ENCODE data around the gene HUS1B.

HUS1B gene

DNA sequence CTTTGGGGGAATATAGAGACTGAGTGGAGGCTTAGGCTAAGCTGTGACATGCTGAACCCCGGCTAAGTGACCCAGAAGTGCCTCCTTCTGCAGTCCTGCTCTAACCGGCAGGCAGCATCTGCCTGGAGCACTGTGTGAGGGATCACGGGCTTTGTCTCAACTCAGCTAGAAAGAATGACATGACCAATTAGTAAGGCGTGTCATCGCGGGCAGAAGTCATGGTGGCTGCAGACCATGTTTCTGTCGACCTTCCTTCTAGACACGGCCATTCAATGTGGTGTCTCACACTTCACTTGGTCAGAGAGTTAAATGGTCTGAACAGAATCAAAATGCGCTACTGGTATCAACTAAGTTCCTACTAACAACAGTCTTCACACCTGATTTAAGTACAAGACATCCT lies 35.0 kb downstream of the HUS1B start:
- DNase-seq (ENCODE audit: low spot score), result no peak

DNA sequence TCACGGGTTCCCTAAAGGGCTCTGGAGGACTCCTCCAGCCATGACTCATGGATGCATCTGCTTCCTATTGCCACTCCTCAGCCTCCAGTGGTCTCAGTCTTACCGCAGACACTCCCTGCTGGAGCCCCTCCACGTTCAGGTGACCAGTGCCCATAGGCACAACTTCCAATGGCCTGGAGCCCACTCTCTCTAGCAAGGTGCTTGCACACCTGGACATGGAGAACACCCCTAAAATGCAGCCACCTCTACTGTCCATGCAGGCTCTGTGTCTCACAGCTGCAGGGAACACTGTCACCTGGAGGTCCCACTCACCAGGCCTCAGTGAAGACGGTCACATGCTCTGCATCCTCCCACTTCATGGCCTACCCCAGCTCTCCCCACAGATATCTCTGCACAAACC lies 36.0 kb downstream of the HUS1B start:
- DNase-seq (ENCODE audit: low spot score), result no peak

DNA sequence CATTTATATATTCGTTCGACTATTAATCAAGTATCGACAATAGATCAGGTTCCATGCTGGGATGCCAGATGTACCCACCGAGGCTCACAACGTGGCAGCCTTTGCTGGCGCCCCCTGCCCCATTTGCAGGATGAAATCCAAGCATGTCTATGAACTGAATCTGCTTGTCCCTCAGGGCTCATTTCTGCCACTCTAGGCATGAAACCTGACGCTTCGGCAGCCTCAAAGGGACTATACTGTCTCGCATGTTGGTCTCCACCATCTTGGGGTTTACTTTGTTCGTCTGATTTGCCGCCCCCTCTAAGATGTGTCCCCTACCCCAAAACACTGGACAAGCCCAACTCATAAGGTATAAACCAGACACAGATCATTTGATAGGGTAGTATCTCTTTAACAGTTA lies 36.7 kb downstream of the HUS1B start:
- DNase-seq (ENCODE audit: low spot score), result no peak

DNA sequence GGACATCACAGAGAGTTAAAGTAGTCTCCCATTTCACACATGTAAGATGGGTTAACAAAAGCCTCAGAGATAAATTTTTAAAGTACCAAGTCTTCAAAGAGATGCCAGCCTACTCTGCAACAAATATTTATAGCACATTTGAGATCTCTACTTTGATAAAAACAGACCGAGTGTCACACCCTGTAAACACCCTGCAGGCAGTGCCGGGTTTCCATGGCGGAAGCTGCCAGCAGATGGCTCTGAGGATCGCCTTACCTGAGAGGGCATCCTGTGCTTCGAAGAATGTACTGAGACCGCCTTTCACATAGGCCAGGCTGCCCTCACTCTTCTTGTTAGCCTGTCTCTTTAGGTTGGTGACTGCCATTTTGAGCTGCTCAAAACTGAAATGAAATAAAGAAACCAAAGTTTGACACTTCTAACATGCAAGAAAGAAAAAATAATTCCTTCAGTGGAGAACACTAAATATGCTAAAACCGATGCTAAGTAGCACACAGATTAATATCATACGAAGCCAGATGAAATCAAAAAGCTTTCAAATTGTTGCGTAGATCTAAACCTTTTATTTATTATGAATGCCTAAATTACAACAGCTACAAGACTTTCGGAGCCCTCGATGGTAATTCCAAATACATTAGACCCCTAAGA lies 39.3 kb downstream of the HUS1B start:
- peak; percentile 67 for DNase-seq (ENCODE audit: low spot score)

DNA sequence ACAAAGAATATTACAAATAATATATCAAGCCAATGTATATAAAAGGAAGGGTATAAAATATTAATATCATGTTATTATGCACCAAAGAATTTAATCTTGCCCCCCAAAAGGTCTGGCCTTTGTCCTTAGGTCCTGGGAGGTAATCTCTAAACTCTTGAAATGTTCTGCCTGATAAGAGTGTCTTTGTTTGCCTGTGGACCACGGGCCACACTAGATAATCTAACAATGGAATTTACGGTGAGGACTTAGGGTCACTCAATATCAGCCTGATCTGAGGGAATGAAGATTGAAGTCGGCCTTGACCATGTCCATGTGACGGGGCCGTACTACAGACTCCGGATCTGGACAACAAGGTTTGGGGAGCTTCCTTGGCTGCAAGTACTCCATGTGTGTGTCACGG lies 42.9 kb downstream of the HUS1B start:
- DNase-seq (ENCODE audit: low spot score), result no peak

DNA sequence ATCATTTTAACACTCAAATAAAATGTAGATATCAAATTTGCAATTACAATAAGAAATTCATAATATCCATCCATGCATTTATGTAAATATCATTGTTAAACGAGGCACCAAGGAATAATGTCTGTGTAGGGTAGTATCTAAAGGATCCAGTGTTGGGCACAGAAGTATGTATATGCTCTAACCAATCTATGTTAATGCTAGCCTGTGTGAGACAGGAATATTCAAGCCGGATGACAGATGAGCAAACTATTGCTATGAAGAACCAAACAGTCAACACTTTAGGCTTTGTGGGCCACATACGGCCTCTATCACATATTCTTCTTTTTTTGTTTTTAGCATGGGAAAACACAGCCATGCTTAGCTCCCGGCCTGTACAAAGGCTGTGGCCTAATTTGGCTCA lies 45.0 kb downstream of the HUS1B start:
- no peak for DNase-seq (ENCODE audit: low spot score)

DNA sequence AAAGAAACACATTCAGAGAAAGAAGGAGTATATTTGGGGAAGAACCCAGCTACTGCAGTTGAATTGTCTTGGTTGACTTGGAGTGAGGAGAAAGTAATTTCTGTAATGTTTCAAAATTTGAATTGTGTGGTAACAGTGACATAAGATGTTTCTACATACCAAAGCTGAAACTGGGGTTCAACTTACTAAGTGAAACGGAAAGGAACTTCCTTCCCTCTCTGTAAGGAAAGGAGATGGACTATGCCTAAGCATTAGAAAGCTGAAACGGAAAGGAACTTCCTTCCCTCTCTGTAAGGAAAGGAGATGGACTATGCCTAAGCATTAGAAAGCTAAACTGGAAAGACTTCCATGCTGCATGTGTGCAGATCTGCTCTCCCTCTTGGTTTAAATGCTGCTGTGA lies 46.0 kb downstream of the HUS1B start:
- no peak for DNase-seq (ENCODE audit: low spot score)

DNA sequence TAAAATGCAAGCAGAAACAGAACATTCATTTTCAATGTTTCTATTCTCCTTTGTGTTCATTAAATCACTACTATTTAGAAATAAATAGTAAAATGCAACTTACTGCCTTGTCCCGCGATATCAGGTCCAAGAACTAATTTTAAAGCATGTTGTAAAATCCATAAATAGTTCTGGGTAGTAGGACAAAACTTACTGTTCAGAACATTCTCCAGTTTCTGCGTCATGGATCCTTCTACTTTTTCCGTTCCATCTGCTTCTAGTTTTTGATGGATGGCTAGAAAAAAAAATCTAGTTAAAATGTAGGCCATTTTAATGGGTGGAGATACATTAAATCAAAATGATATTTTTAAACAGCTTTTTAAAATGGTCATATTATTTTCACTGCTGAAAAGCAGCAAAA lies 47.0 kb downstream of the HUS1B start:
- DNase-seq (ENCODE audit: low spot score), result no peak

DNA sequence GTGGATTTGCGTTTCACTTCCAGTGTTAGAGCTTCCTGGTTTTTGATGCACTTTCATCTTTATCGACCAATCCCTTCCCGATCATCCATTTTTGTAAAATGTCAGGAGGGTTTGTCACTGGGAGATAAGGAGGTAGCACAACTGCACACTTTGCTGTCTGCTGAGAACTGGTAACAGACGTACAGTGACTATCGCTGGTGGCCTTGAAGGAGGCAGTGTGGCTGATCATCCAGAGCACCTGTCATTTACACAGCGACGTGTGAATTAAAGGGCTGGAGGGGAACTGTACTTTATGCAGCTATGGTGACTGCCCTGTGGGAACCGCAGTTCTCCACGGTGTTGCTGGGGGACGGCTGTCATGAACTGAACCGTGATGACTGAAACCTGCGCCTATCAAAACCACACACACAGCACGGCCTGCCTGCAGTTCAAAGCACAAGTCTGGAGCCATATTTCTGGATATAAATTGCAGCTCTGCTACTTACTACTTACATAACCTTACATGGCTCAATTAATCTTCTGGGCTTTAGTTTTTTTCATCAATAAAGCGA lies 50.0 kb downstream of the HUS1B start:
- DNase-seq (ENCODE audit: low spot score), result no peak
